Astrocyte (in vitro differentiated cells and primary cell): ENCODE data around the gene CCDC34.

Experiments used
- CTCF ChIP-seq: IDR thresholded peaks from 2 replicates; pipeline ENCODE4 v1.5.1; 2011; ENCODE audit warnings: low read depth, mild to moderate bottlenecking, inconsistent platforms, low read length, moderate library complexity; ENCODE audit not compliant: insufficient read depth
- EZH2 ChIP-seq: IDR thresholded peaks from 2 replicates; pipeline ENCODE4 v1.6.1; 2012; ENCODE audit warnings: mild to moderate bottlenecking, low read length, inconsistent platforms; ENCODE audit not compliant: insufficient read depth

GRCh38 chr11:27392278-27393114, 29.5 kb upstream of the CCDC34 start:
- TF ChIP-seq EZH2 (no peak), CTCF (no peak)
